ENCODE measurements around the gene EPHA10.
"Not testable (repeated sequence)": the region's sequence is repeated elsewhere in the genome, so short reads cannot be mapped to it uniquely, and the experiment has no call there.

EPHA10 gene

GRCh38 chr1:37692834-37693175 lies 72.1 kb downstream of the EPHA10 start:
- DNase-seq (ENCODE audit: low read depth), result no peak
- peak overlapping the region; percentile 97 for H3K4me3 ChIP-seq (ENCODE audit: low read length)
- TF ChIP-seq, protein P1, sequence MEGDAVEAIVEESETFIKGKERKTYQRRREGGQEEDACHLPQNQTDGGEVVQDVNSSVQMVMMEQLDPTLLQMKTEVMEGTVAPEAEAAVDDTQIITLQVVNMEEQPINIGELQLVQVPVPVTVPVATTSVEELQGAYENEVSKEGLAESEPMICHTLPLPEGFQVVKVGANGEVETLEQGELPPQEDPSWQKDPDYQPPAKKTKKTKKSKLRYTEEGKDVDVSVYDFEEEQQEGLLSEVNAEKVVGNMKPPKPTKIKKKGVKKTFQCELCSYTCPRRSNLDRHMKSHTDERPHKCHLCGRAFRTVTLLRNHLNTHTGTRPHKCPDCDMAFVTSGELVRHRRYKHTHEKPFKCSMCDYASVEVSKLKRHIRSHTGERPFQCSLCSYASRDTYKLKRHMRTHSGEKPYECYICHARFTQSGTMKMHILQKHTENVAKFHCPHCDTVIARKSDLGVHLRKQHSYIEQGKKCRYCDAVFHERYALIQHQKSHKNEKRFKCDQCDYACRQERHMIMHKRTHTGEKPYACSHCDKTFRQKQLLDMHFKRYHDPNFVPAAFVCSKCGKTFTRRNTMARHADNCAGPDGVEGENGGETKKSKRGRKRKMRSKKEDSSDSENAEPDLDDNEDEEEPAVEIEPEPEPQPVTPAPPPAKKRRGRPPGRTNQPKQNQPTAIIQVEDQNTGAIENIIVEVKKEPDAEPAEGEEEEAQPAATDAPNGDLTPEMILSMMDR (conservative IDR thresholded peaks at IDR 0.05; ENCODE audit: low read depth, low read length), result no peak

DNA sequence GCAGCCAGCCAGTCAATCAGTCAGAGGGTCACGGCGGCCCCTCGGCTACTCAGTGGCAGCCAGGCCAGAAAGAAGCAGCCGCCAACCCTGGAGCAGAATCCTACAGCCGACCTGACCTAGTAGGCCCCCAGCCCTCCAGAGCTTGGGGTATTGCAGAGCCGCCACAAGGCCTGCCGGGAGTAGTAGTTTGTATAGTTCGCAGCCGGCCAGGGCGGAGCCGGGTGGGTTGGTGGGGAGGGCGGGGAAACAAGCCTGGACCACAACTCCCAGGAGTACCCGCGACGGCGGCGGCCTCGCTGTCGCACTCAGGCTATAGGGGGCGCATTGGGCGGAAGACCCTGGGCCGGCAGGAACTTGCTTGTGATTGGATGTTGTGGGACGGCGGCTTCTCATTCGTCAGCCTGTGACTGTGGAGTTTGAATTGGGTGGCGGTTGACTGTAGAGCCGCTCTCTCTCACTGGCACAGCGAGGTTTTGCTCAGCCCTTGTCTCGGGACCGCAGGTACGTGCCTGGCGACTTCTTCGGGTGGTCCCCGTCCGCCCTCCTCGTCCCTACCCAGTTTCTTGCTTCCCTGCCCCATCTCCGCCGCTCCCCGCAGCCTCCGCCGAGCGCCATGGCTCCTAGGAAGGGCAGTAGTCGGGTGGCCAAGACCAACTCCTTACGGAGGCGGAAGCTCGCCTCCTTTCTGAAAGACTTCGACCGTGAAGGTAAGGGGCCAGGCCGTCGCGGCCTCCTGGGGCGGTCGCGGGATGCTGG lies 72.7 kb downstream of the EPHA10 start, which contains the start of gene CDCA8:
Gene CDCA8 (plus strand): TSS at position 439 of the 756 bp plus-strand sequence. CDS start 175 bp downstream, at position 614.
- TF ChIP-seq, protein P1 (conservative IDR thresholded peaks at IDR 0.05; ENCODE audit: low read depth, low read length), result peak; percentile 62
- H3K4me3 ChIP-seq (ENCODE audit: low read length), result peak within 1 kb of the TSS; percentile 97
- peak; percentile 91 for DNase-seq (ENCODE audit: low read depth)

DNA sequence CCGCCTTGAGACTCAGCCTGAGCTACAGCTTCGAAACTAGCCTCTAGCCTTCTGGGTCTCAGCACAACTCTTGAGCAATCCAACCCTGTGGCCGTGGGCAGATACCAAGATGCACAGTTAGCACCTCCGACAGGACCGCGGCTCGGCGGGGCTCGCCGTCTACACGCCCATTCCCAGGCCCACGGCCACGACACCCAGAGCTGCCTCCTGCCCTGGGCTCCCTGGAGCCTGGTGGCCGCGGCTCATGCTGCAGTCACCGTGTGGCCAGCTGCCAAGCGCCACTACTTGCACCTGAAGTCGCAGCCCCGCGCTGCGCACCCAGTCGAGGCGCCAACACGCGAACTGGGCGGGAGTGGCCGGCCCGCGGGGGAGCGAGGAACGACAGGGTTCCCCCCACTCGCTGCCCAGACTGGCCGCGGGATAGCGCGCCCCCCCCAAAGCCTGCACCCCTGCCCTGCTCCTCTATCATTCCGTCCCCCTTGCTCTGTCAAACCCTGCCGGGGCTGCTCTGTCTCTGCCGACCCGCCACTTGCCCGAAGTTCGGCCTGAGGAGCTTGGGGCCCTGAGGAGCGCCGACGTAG lies 73.3 kb downstream of the EPHA10 start:
- TF ChIP-seq, protein P1 (conservative IDR thresholded peaks at IDR 0.05; ENCODE audit: low read depth, low read length), result no peak
- H3K4me3 ChIP-seq (ENCODE audit: low read length), result peak overlapping the region; percentile 97
- DNase-seq (ENCODE audit: low read depth), result no peak

GRCh38 chr1:37688926-37689325 lies 76.0 kb downstream of the EPHA10 start:
- no peak for DNase-seq (ENCODE audit: low read depth)
- TF ChIP-seq, protein P1 (conservative IDR thresholded peaks at IDR 0.05; ENCODE audit: low read depth, low read length), result no peak
- peak overlapping the region; percentile 97 for H3K4me3 ChIP-seq (ENCODE audit: low read length)

GRCh38 chr1:37687764-37688163 lies 77.2 kb downstream of the EPHA10 start:
- DNase-seq (ENCODE audit: low read depth), result not testable (repeated sequence)

GRCh38 chr1:37685722-37686121 lies 79.2 kb downstream of the EPHA10 start:
- no peak overlapping the region for H3K4me3 ChIP-seq (ENCODE audit: low read length)
- TF ChIP-seq, protein P1 (conservative IDR thresholded peaks at IDR 0.05; ENCODE audit: low read depth, low read length), result no peak
- no peak for DNase-seq (ENCODE audit: low read depth)

More at GRCh38 chr1:37687764-37688163, 77.2 kb downstream of the EPHA10 start:
- H3K4me3 ChIP-seq (ENCODE audit: low read length), result not testable (repeated sequence)

GRCh38 chr1:37684182-37684581 lies 80.7 kb downstream of the EPHA10 start:
- H3K4me3 ChIP-seq (ENCODE audit: low read length); DNase-seq (ENCODE audit: low read depth): not testable (repeated sequence)

GRCh38 chr1:37682334-37682987 lies 82.5 kb downstream of the EPHA10 start:
- TF ChIP-seq, protein P1 (conservative IDR thresholded peaks at IDR 0.05; ENCODE audit: low read depth, low read length), result peak; percentile 93
- no peak for DNase-seq (ENCODE audit: low read depth)
- H3K4me3 ChIP-seq (ENCODE audit: low read length), result no peak overlapping the region
